HL-60 (cell line): Measurements from ENCODE around the gene TENM3.

Experiments used
- CTCF ChIP-seq: IDR thresholded peaks from one replicate; pipeline ENCODE4 v1.5.1; 2011; ENCODE audit warnings: low read length, control low read depth, inconsistent platforms; ENCODE audit not compliant: insufficient read depth
- GABPA ChIP-seq: IDR thresholded peaks from 2 replicates; pipeline ENCODE4 v1.6.1; 2012; ENCODE audit warnings: low read depth

DNA sequence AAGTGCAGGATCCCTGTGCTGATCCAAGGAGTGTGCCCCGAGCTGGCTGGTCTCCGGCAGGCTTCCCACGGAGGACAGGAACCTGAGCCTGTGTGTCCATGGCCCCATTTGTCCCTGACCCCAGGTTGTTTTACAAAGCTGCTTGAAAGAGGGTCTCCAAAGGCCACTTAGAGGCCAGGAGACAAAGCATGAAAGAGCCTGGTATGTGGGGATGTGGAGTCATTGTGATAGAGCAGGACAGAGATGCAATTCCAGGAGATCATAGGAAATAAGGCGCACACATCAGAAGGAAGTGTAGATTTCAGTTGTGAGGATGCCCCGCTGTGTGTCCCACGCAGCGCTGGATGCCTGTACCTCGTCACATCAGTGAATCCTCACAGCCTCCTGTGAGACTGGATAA is 48.0 kb downstream of the TENM3 start:
- no peak for TF ChIP-seq GABPA
- no peak for TF ChIP-seq CTCF
